Gastrocnemius medialis (tissue), 4 donors: ENCODE measurements around the gene RRAS2.

ENCODE experiments used
- POLR2A ChIP-seq, 2 donors: fragments of 450-650 bp; IDR thresholded peaks; one replicate each; pipeline ENCODE4 v1.6.1; 2017; ENCODE audit warnings: antibody characterized with exemption in 2 of 2, mild to moderate bottlenecking in 2 of 2, moderate library complexity in 2 of 2
- TF ChIP-seq, protein P1 (sequence below), 5 experiments: fragments of 450-650 bp in 3 of 5; fragments of 200-600 bp in 2 of 5; sonication (generic) in 2 of 5; IDR thresholded peaks in 4 of 5; conservative IDR thresholded peaks in 1 of 5; 1 replicate in 4 of 5; 2 replicates in 1 of 5; pipeline ENCODE4 v1.5.1; 2016 to 2019; ENCODE audit warnings: antibody characterized with exemption in 5 of 5, mild to moderate bottlenecking in 3 of 5, moderate library complexity in 3 of 5

DNA sequence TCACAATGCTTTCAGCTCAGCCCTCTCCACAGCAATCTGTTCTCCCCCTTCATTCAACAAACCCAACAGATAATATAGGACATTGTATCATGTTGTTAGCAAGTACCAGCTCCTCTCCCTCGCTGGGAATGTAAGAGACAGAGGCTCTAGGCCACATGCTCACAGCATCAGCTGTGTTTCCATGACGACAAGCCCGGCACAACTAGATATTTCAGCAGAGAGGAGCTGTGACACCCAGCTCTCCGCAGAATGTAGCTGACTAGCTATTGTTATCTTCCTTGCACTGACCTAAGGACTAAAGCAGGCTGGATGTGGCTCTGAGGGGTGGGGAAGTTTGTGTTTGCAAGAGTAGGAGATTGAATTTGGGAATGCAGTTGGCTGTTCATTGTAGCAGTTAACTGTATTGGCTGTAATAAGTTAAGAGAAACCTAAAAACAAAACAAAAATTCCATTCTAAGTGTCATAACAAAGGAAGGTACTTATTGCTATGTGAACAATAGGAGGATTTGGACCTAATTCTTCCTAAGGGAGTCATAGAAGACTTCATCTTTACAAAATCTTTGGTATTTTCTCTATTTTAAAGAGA lies 28.0 kb upstream of the RRAS2 start:
- TF ChIP-seq, protein P1, sequence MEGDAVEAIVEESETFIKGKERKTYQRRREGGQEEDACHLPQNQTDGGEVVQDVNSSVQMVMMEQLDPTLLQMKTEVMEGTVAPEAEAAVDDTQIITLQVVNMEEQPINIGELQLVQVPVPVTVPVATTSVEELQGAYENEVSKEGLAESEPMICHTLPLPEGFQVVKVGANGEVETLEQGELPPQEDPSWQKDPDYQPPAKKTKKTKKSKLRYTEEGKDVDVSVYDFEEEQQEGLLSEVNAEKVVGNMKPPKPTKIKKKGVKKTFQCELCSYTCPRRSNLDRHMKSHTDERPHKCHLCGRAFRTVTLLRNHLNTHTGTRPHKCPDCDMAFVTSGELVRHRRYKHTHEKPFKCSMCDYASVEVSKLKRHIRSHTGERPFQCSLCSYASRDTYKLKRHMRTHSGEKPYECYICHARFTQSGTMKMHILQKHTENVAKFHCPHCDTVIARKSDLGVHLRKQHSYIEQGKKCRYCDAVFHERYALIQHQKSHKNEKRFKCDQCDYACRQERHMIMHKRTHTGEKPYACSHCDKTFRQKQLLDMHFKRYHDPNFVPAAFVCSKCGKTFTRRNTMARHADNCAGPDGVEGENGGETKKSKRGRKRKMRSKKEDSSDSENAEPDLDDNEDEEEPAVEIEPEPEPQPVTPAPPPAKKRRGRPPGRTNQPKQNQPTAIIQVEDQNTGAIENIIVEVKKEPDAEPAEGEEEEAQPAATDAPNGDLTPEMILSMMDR (IDR thresholded peaks at IDR 0.05 in 4 of 5, conservative IDR thresholded peaks at IDR 0.05 in 1 of 5) = no peak
- TF ChIP-seq POLR2A (IDR thresholded peaks at IDR 0.05) = no peak
